Activated CD4-positive, alpha-beta T cell treated with anti-CD3 and anti-CD28 coated beads, Interleukin-2, amount 50 U/mL, for 4 hours (primary cell): ENCODE results near the gene TEX19.
"Not testable (repeated sequence)": the region's sequence is repeated elsewhere in the genome, so short reads cannot be mapped to it uniquely, and the experiment has no call there.

Experiments used
- DNase-seq, 2 experiments: peaks; one replicate each; pipeline ENCODE4 v3.0.0-alpha.2; 2020

Gene TEX19

GRCh38 chr17:82392209-82392920 lies 33.3 kb downstream of the TEX19 start:
- no peak for DNase-seq

GRCh38 chr17:82392941-82393340 lies 33.9 kb downstream of the TEX19 start:
- DNase-seq, result no peak

- no peak for DNase-seq
Measured at GRCh38 chr17:82394278-82394677, 35.2 kb downstream of the TEX19 start.

GRCh38 chr17:82396601-82397435 lies 37.8 kb downstream of the TEX19 start:
- no peak for DNase-seq

GRCh38 chr17:82397449-82398335 lies 38.6 kb downstream of the TEX19 start:
- no peak for DNase-seq

GRCh38 chr17:82399041-82399441 lies 40.0 kb downstream of the TEX19 start:
- no peak for DNase-seq

- DNase-seq, result no peak
Measured at GRCh38 chr17:82399601-82400101, 40.6 kb downstream of the TEX19 start.

GRCh38 chr17:82400206-82400605 lies 41.2 kb downstream of the TEX19 start:
- DNase-seq, result no peak

- DNase-seq, result peak in 1 of 2 experiments; percentile 8
Measured at GRCh38 chr17:82400830-82401229, 41.8 kb downstream of the TEX19 start.

- DNase-seq, result no peak
Measured at GRCh38 chr17:82402865-82403264, 43.8 kb downstream of the TEX19 start.

GRCh38 chr17:82403662-82404660 lies 44.9 kb downstream of the TEX19 start:
- no peak for DNase-seq

- no peak for DNase-seq
Measured at GRCh38 chr17:82405051-82405450, 46.0 kb downstream of the TEX19 start.

- no peak for DNase-seq
Measured at GRCh38 chr17:82406131-82406671, 47.2 kb downstream of the TEX19 start.

- DNase-seq, result no peak
Measured at GRCh38 chr17:82407255-82407654, 48.2 kb downstream of the TEX19 start.

- no peak for DNase-seq
Measured at GRCh38 chr17:82408288-82408937, 49.4 kb downstream of the TEX19 start.

GRCh38 chr17:82408938-82409318 lies 49.9 kb downstream of the TEX19 start:
- DNase-seq, result no peak

- no peak for DNase-seq
Measured at GRCh38 chr17:82410014-82410716, 51.1 kb downstream of the TEX19 start.

GRCh38 chr17:82411396-82412053 lies 52.5 kb downstream of the TEX19 start:
- DNase-seq, result no peak

- not testable (repeated sequence) for DNase-seq
Measured at GRCh38 chr17:82412081-82412480, 53.0 kb downstream of the TEX19 start.
